CD4-positive, alpha-beta T cell treated with Interleukin-21 for 1 hour (primary cell): Measurements from ENCODE around the gene ITPKB.
"Not testable (repeated sequence)": the region's sequence is repeated elsewhere in the genome, so short reads cannot be mapped to it uniquely, and the experiment has no call there.

ENCODE experiments used
- DNase-seq: peaks from one replicate; pipeline ENCODE4 v3.0.0-alpha.2; 2020

ITPKB gene

GRCh38 chr1:226738995-226739695 lies at the start of gene ITPKB:
Gene ITPKB, minus strand, starts transcription at chr1:226739282. Its CDS starts 1,824 bp downstream, at chr1:226737458.
- DNase-seq: peak; percentile 86

DNA sequence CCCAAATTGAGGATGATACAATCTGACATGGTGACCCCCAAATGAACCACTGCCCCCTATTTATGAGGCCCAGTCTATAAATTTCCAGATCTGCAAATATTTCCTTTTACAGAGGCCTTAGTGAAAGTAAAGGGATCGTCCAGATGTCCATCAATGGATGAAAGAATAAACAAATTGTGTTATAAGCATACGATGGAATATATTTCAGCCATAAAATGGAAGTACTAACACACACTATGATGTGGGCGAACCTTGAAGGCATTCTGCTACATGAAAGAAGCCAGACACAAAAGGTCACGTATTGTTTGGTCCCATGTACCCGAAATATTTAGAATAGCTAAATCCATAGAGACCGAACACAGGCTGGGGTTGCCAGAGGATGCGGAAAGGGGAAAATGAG lies 48.6 kb upstream of the ITPKB start:
- no peak for DNase-seq

DNA sequence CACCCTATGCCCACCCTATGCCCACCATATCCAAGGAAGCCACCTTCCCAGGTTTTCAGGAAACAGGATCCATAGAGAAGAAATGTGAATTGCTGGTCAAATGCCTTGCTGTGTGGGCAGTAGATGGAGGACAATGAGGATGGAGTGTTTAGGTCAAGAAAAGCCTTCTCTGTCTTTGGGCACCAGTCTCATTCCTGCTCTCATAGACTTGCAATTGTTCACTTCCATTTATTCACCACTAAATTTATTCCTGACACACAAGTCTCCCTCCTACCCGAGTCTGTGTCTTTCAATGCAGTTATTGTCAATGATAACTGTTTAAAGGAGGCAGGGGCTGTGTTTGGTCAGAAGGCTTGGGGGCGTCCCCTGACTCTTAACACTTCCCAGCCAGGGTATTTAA lies 48.0 kb upstream of the ITPKB start:
- no peak for DNase-seq

DNA sequence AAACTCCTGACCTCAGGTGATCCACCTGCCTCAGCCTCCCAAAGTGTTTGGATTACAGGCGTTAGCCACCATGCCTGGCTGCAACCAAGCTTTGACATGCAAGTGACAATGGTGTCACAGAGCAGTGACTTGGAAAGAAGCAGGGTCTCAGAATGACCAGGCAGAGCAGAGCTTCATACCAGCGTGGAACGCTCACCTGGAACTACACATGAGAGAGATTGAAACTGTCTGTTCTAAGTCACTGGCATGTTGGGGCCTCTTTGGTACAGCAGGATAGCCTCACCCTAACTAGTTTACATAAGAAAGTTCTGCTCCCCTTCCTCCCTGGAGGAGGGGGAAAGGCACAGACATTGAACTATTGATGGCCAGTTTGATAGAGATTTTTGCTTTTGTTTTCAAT lies 47.5 kb upstream of the ITPKB start:
- no peak for DNase-seq

- DNase-seq: no peak
These were observed 46.7 kb upstream of the ITPKB start for GRCh38 chr1:226785805-226786204.

DNA sequence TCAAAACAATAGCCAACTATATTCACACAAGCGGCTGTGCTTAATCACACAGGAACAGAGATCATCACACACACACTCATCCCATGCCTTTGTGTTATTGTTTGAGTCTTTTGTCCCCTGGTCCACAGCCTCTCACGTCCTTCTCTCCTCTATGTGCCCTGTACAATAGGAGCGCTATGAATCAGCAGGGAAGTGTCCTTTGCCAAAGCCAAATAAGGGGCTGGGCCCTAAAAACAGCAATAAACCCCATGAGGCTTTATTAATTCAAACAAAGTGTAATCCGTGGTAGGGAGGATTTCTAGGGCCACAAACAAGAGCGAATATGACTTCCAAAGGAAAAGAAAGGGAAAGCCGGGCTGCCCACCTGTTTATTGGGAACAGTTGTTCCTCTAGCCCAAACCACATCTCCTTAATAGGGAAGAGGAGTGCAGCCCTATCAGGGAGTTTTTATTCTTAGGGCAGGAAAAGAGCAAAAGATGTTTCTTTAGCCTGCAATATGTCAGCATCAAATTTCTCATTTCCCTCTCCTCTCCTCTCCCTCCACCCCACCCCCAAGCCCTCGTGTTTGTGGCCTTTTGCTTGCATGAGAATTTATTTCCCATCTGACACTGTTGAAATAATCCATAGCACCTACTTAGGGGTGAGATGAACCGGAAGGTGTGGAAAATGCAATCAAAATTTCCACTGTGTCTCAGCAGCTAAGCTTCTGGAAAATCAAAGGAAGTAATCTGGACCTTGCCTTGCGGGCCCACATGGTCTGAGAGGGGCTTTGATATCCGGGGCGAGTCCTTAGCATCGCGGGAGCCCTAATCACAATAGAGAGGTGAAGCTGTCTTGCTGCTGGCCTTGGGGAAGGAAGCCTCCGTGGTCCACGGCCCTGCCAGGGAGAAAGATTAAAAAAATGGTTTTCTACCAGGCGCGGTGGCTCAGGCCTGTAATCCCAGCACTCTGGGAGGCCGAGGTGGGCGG lies 45.3 kb upstream of the ITPKB start:
- DNase-seq: no peak

GRCh38 chr1:226782845-226783601 lies 43.9 kb upstream of the ITPKB start:
- no peak for DNase-seq

DNA sequence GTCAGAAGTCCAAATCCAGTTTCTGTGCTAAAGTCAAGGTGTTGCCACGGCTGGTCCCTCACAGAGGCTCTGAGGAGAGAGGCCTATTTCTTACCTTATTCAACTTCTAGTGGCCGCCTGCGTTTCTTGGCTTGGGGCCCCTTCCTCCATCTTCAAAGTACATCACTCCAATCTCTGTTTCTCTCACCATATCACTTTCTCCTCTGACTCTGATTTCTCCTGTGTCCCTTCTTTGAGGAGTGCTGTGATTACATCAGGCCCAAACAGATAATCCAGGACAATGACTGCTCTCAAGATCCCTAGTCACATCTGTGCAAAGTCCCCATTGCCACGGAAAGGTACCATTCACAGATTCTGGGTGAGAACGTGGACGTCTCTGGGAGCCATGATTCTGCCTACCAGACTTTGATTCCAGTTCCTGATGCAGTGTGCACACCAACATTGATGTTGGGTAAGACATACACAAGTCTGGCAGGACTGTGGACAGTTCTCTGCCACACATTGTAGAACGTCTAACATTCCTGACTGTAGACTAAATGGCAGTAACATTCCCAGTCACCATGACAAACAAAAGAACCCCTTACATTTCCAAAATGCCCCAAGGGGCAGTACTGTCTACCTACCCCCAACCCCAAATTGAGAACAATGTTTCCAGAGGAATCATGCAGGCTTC lies 43.0 kb upstream of the ITPKB start:
- DNase-seq: no peak

GRCh38 chr1:226779561-226779960 lies 40.5 kb upstream of the ITPKB start:
- DNase-seq: no peak

DNA sequence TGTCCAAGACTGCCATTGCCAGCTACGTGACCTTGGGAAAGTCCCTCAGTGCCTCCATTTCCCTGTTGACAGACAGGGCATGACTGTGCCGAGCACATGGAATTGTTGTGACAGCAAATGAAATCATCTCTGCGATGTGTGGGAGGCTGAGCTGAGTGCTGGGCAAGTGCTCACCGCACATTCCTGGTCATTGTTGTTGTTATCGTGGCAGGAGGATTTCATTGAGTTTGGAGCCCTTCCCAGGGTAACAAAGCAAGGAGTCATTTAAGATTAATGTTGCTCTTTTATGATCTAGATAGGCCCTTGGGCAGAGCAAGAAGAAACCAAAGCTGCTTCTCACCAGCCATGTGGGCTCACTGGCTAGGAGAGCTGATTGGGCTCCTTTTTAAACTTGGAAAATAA lies 39.6 kb upstream of the ITPKB start:
- DNase-seq: no peak

- DNase-seq: no peak
These were observed 37.9 kb upstream of the ITPKB start for GRCh38 chr1:226776975-226777374.

DNA sequence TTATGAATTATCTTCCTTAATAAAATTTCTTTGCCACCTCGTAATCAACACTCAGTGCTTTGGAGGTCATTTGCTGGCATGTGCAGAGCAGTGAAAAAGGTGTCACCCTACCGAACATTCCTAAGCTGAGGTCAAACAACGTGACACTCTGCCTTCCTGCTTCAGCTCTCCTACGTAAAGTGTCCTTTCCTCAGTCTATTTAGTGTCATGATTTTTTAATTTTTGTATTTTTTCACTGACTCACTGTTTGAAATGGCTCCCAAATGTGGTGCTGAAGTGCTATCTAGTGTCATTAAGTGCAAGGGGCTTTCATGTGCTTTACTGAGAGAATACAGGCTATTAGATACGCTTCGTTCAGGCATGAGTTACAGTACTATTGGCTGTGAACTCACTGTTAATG lies 37.0 kb upstream of the ITPKB start:
- no peak for DNase-seq

- no peak for DNase-seq
These were observed 33.5 kb upstream of the ITPKB start for GRCh38 chr1:226772446-226773139.

GRCh38 chr1:226767170-226767569 lies 28.1 kb upstream of the ITPKB start:
- not testable (repeated sequence) for DNase-seq

DNA sequence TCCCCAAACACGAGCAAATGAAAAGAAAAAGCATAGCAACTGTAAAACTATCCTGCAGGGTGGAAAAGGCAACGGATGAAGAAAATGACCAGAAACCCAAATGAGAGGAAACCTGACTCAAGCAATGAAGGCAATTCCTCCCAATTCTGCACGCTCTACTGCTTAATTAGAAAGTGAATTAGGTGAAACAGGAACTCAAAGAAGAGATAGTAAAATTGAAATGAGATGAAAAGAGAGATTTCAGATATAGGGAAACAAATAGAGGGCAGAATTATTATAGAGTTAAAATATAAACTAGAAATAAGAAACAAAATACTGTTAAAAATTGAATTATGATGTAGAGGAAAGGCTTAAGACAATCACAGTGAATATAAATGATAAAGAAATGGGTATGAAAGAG lies 27.5 kb upstream of the ITPKB start:
- no peak for DNase-seq

DNA sequence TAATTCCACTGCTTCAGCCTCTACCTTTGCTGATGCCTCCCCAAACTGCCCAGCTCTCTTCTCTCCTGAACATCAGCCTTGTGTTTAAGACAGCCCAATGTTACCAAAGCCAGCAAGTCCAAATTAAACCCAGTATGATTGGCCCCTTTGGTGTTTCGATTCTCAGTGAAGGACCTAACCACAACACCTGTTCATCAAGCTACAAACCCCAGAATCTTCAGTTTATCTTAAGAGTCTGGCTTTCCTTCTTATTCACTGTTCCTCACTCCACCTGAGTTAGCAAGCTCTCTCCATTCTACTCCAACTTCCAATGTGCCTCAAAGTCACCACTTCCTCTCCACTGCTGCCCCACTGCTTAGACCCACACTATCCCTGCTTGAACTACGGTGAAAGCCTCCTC lies 25.5 kb upstream of the ITPKB start:
- no peak for DNase-seq

DNA sequence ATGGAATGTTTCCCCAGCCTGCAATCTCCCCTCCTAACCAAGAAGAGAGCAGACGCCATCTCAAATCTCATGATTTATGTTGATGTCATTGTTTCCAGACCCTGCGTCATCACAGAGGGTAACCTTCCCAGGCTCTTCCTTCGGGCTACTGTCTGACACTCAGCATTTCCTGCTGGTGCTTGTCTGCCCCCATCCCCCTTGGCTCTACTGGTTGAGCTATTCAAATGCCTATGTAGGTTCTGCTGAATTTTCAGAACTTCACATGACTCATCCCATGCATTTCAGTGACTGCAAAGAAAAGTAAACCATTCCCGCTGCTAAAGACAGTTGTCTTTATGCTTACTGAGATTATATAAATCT lies 24.8 kb upstream of the ITPKB start:
- no peak for DNase-seq

DNA sequence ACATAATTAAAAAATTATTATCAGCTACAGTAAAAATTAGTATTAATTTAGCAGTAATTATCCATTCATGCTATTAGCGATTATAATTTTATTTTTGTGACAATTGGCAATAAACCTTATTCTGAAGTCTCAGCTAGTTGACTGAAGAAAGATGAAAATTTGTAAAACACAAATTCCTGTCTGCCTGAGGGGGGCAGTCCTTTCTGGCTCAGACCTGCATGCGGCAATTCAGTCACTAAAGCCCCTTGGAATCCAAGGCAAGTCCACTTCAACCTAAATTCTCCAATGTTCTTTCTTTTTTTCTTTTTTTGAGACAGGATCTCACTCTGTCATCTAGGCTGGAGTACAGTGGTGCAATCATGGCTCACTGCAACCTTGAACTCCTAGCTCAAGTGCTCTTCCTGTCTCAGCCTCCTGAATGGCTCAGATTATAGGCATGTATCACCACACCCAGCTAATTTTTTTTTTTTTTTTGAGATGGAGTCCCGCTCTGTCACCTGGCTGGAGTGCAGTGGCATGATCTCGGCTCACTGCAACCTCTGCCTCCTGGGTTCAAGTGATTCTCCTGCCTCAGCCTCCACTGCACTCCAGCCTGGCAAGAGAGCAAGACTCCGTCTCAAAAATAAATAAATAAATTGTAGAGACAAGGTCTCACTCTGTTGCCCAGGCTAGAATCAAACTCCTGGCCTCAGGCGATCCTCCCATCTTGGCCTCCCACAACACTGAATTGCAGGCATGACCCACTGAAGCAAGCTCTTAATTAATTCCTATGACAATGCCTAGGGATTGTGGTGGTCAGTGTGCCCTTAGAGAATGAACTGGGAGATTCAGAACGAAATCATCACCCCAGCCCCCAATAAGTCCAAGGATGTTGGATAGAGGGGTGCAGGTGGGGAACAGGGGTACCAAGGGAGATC lies 24.2 kb upstream of the ITPKB start:
- no peak for DNase-seq

GRCh38 chr1:226762055-226762454 lies 23.0 kb upstream of the ITPKB start:
- no peak for DNase-seq

DNA sequence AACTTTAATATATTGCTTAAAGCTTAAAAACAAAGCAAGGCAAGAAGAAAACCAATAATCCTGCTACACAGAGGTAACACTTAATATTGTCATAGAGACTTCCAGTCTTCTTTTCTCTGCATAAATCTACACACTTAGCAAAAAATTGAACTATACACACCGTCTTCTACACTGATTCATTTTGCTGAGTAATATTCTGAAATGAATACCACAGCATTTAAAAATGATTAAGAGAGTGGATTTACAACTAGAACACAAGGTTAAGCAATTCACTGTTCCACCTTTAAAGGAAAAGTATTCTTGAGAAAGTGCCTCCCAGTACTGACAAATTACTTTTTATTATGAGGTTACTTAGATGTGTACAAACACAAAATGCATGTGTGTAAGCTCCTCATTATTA lies 22.2 kb upstream of the ITPKB start:
- no peak for DNase-seq
